Astrocyte of the cerebellum (primary cell): Measurements from ENCODE around the gene AK8.

Source experiments
- DNase-seq: peaks from one replicate; pipeline ENCODE4 v3.0.0-alpha.2; 2011; ENCODE audit warnings: low read depth
- H3K4me3 ChIP-seq: 2 replicates; pipeline ENCODE4 v1.5.1; 2011; ENCODE audit warnings: mild to moderate bottlenecking, low read depth, low read length, moderate library complexity
- CTCF ChIP-seq: IDR thresholded peaks from 2 replicates; pipeline ENCODE4 v1.5.1; 2012; ENCODE audit warnings: low read length, low read depth, moderate library complexity, mild to moderate bottlenecking; ENCODE audit errors: missing control alignments
- in situ Hi-C: cut with HindIII; loops from 2 replicates; pipeline ENCODE4 v1.10.0; 2017; ENCODE audit warnings: low sequenced_read_pairs

AK8 gene

GRCh38 chr9:132762896-132763295 lies 115.2 kb downstream of the AK8 start:
- TF ChIP-seq CTCF = no peak

GRCh38 chr9:132761602-132762001 lies 116.5 kb downstream of the AK8 start:
- no peak for TF ChIP-seq CTCF
- no peak for DNase-seq
- in situ Hi-C loops = no loop called here
- H3K4me3 ChIP-seq = no peak overlapping the region

More at GRCh38 chr9:132762896-132763295, 115.2 kb downstream of the AK8 start:
- in situ Hi-C loops = no loop called here
- no peak for DNase-seq
- no peak overlapping the region for H3K4me3 ChIP-seq

- in situ Hi-C loops = no loop called here
- TF ChIP-seq CTCF = no peak
- H3K4me3 ChIP-seq = no peak overlapping the region
- no peak for DNase-seq
Measured at GRCh38 chr9:132760057-132760456, 118.0 kb downstream of the AK8 start.

GRCh38 chr9:132757016-132757415 lies 121.1 kb downstream of the AK8 start:
- in situ Hi-C loops = loop anchor here (5.0 kb wide), 1 partner anchor 55 kb away; no protein-coding TSS in a partner anchor
- DNase-seq = no peak
- TF ChIP-seq CTCF = no peak
- no peak overlapping the region for H3K4me3 ChIP-seq

- in situ Hi-C loops = loop anchor here (5.0 kb wide), 1 partner anchor 54 kb away; no protein-coding TSS in a partner anchor
- TF ChIP-seq CTCF = no peak
- DNase-seq = no peak
- H3K4me3 ChIP-seq = no peak overlapping the region
Measured at GRCh38 chr9:132756214-132756845, 121.8 kb downstream of the AK8 start.

GRCh38 chr9:132755096-132755495 lies 123.0 kb downstream of the AK8 start:
- in situ Hi-C loops = loop anchor here (5.0 kb wide), 1 partner anchor 53 kb away; no protein-coding TSS in a partner anchor
- DNase-seq = no peak
- H3K4me3 ChIP-seq = no peak overlapping the region
- TF ChIP-seq CTCF = no peak

- no peak overlapping the region for H3K4me3 ChIP-seq
- DNase-seq = no peak
- in situ Hi-C loops = no loop called here
- no peak for TF ChIP-seq CTCF
Measured at GRCh38 chr9:132754236-132754635, 123.8 kb downstream of the AK8 start.
